GM18505 (cell line): Measurements from ENCODE around the gene RYR1.
"Not testable (repeated sequence)": the region's sequence is repeated elsewhere in the genome, so short reads cannot be mapped to it uniquely, and the experiment has no call there.

Experiments
- ATAC-seq: cut with Tn5 transposase; IDR thresholded peaks from one replicate; pipeline ENCODE4 v1.9.1; 2021; ENCODE audit not compliant: unreplicated experiment
- POLR2A ChIP-seq: IDR thresholded peaks from 4 replicates; pipeline ENCODE4 v1.6.1; 2011; ENCODE audit warnings: borderline replicate concordance; ENCODE audit not compliant: insufficient read depth, insufficient read length; ENCODE audit errors: extremely low read depth

The RYR1 gene

GRCh38 chr19:38569368-38569983 is 136.0 kb downstream of the RYR1 start:
- no peak for TF ChIP-seq POLR2A
- no peak for ATAC-seq

- TF ChIP-seq POLR2A = no peak
- ATAC-seq = no peak
Measured at GRCh38 chr19:38571682-38572081, 138.2 kb downstream of the RYR1 start.

- ATAC-seq = no peak
- TF ChIP-seq POLR2A = no peak
Measured at GRCh38 chr19:38577826-38578225, 144.3 kb downstream of the RYR1 start.

- not testable (repeated sequence) for ATAC-seq
Measured at GRCh38 chr19:38579304-38579703, 145.8 kb downstream of the RYR1 start.

GRCh38 chr19:38580080-38580479 is 146.6 kb downstream of the RYR1 start:
- TF ChIP-seq POLR2A = no peak
- ATAC-seq = no peak

GRCh38 chr19:38583219-38583984 is 149.9 kb downstream of the RYR1 start:
- TF ChIP-seq POLR2A = no peak
- ATAC-seq = no peak

- no peak for TF ChIP-seq POLR2A
- no peak for ATAC-seq
Measured at GRCh38 chr19:38583985-38584305, 150.5 kb downstream of the RYR1 start.

- ATAC-seq = no peak
- no peak for TF ChIP-seq POLR2A
Measured at GRCh38 chr19:38587562-38587961, 154.1 kb downstream of the RYR1 start.

- ATAC-seq = no peak
- no peak for TF ChIP-seq POLR2A
Measured at GRCh38 chr19:38588041-38588440, 154.6 kb downstream of the RYR1 start.

GRCh38 chr19:38592940-38593339 is 159.4 kb downstream of the RYR1 start:
- TF ChIP-seq POLR2A = no peak
- no peak for ATAC-seq

GRCh38 chr19:38596057-38596981 is 162.8 kb downstream of the RYR1 start:
- ATAC-seq = no peak
- no peak for TF ChIP-seq POLR2A

- no peak for ATAC-seq
- no peak for TF ChIP-seq POLR2A
Measured at GRCh38 chr19:38597075-38597474, 163.6 kb downstream of the RYR1 start.

- ATAC-seq = no peak
Measured at GRCh38 chr19:38599722-38600121, 166.2 kb downstream of the RYR1 start.

GRCh38 chr19:38602856-38603255 is 169.4 kb downstream of the RYR1 start:
- not testable (repeated sequence) for ATAC-seq

More at GRCh38 chr19:38599722-38600121, 166.2 kb downstream of the RYR1 start:
- no peak for TF ChIP-seq POLR2A

GRCh38 chr19:38606131-38606530 is 172.6 kb downstream of the RYR1 start:
- TF ChIP-seq POLR2A = no peak
- ATAC-seq = no peak
